ENCODE measurements around the gene MACF1. TPM values are rescaled to one million over a fixed set of nuclear protein-coding genes. Genes with fewer than 3 reads are reported as not detected.

Gene MACF1
- total RNA-seq, 2 donors from 2014 or later, result 214 to 251 TPM

DNA sequence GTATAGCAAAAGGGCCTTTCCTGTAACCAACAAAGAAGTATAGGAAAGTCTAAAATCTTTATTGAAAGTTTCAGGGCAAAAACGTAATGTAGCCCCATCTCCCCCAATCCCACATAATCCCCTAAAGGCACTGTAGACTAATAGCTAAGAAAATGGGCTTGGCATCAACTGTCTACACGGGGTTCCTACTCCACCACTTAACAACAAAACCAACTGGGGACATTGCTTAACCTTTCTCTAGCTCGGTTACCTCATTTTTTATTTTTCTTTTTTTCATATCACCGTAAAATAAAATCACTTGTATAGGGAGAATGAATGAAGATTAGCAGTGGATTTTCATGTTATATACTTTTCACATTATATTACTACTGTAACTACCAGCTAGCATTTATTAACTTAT lies 12.3 kb downstream of the MACF1 start:
- Mint-ChIP-seq H3K4me1 (peaks cover 40% of the 10 kb centered on the region), H3K27me3 (ENCODE audit: insufficient read depth) (no peaks in the 10 kb centered on the region), H3K36me3 (ENCODE audit: low read depth) (peaks cover 2% of the 10 kb centered on the region), H3K9me3 (no peaks in the 10 kb centered on the region), H3K4me3 (no peak overlapping the region), H3K27ac (no peak overlapping the region)
- Histone ChIP-seq H3K4me1 (ENCODE audit: control insufficient read depth, insufficient read depth, low read length) (peaks cover 11% of the 10 kb centered on the region), H3K9ac (ENCODE audit: extremely low read depth, low read length, poor library complexity, severe bottlenecking) (no peak overlapping the region), H3K9me3 (ENCODE audit: control insufficient read depth, low read length) (no peaks in the 10 kb centered on the region), H3K27me3 (ENCODE audit: control insufficient read depth, insufficient read depth, low read length, poor library complexity, severe bottlenecking) (no peaks in the 10 kb centered on the region), H3K4me3 (ENCODE audit: low read length) (no peak overlapping the region), H3K27ac (ENCODE audit: low read depth, low read length) (no peak overlapping the region), H3K36me3 (ENCODE audit: control insufficient read depth, insufficient read depth, low read length) (no peaks in the 10 kb centered on the region)
- TF ChIP-seq, protein P1, sequence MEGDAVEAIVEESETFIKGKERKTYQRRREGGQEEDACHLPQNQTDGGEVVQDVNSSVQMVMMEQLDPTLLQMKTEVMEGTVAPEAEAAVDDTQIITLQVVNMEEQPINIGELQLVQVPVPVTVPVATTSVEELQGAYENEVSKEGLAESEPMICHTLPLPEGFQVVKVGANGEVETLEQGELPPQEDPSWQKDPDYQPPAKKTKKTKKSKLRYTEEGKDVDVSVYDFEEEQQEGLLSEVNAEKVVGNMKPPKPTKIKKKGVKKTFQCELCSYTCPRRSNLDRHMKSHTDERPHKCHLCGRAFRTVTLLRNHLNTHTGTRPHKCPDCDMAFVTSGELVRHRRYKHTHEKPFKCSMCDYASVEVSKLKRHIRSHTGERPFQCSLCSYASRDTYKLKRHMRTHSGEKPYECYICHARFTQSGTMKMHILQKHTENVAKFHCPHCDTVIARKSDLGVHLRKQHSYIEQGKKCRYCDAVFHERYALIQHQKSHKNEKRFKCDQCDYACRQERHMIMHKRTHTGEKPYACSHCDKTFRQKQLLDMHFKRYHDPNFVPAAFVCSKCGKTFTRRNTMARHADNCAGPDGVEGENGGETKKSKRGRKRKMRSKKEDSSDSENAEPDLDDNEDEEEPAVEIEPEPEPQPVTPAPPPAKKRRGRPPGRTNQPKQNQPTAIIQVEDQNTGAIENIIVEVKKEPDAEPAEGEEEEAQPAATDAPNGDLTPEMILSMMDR (conservative IDR thresholded peaks at IDR 0.05), result no peak
- 95% methylated on average over 3 of the region's 4 CpGs; no CpG with 5 or more reads in 1 of the 2 experiments for WGBS, 2 experiments (ENCODE audit: insufficient coverage in 1 of 2, insufficient read length in 1 of 2)
- DNase-seq, result no peak

DNA sequence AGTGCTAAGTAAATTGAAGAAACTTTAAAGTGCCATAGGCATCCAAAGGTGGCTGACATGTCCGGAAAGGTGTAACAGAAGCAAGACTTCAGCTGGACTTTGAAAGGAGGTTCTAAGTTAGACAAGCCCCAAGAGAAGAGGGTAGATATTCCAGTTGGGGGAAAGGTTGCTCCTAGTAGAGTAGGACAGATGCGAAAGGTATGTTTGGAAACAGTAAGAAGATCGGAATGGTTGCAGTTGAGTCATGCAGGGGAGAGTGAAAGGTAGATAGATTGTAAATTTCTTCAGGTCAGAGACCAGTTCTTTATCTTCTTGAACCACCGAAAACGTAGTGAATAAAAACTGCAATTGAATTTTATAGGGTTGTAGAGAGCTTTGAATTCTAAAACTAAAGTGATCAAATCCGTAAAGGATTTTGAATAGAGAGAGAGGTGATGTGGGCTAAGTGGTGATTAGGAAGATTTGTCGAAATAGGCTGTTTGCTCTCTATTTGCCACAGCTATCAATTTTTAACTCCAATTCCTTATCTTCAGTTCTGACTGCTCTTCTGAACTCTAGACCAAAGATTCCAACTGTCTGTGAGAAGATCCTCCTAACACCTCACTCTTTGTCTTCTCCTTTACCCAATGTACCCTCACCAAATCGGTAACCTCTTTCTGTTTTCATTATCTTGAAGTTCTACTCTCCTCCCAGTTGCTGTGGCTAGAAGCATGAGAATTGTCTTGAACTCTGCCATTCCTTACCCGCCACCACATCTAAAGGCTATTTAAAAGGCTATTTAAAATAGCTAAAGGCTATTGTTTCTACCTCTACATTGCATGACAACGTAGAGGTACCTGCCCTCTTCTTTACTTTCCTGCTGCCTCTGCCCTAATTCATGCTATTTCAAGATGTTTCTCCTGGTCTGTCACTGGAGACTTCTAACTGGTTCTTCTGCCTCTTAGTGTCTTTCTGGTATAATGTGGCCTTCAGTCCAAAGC lies 16.7 kb downstream of the MACF1 start:
- Mint-ChIP-seq H3K9me3 (no peaks in the 10 kb centered on the region), H3K4me3 (no peak overlapping the region), H3K27me3 (ENCODE audit: insufficient read depth) (no peaks in the 10 kb centered on the region), H3K4me1 (peaks cover 11% of the 10 kb centered on the region), H3K36me3 (ENCODE audit: low read depth) (peaks cover 2% of the 10 kb centered on the region), H3K27ac (no peak overlapping the region)
- no peak overlapping the region for H3K27ac ChIP-seq (ENCODE audit: low read depth, low read length)
- 82 to 83% methylated on average over 7 to 10 of the region's 10 CpGs for WGBS, 2 experiments (ENCODE audit: insufficient coverage in 1 of 2, insufficient read length in 1 of 2)
- no peak overlapping the region for H3K4me3 ChIP-seq (ENCODE audit: low read length)
- no peaks in the 10 kb centered on the region for H3K4me1 ChIP-seq (ENCODE audit: control insufficient read depth, insufficient read depth, low read length)
- H3K27me3 ChIP-seq (ENCODE audit: control insufficient read depth, insufficient read depth, low read length, poor library complexity, severe bottlenecking), result no peaks in the 10 kb centered on the region
- TF ChIP-seq, protein P1 (conservative IDR thresholded peaks at IDR 0.05), result no peak
- no peak overlapping the region for H3K9ac ChIP-seq (ENCODE audit: extremely low read depth, low read length, poor library complexity, severe bottlenecking)
- H3K36me3 ChIP-seq (ENCODE audit: control insufficient read depth, insufficient read depth, low read length), result no peaks in the 10 kb centered on the region
- DNase-seq, result no peak
- H3K9me3 ChIP-seq (ENCODE audit: control insufficient read depth, low read length), result no peaks in the 10 kb centered on the region

DNA sequence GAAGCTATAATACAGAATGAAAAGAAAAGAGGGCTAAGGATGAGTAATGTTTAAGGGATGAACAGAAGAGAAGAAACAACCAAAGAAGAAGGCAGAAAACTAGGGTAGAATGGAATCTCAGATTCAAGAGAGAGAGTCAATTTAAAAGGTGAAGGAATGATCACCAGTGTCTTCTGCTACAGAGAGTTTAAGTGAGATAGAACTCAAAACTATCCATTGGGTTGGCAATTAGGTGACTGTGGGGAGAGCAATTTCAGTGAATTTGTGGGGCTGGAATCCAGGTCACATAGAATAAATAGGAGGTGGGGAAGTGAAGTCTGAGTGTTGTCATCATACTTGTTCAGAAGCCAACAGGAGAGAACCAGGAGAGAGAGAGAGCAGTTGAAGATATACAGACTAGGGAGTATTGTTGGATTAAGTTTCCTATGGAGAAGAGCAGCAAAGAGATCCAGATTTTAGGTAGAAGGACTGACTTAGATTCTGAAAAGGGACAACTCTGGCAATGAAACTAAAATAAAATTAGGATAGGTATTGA lies 19.9 kb downstream of the MACF1 start:
- TF ChIP-seq, protein P1 (conservative IDR thresholded peaks at IDR 0.05), result no peak
- Mint-ChIP-seq H3K4me1 (peaks cover 12% of the 10 kb centered on the region), H3K4me3 (no peak overlapping the region), H3K36me3 (ENCODE audit: low read depth) (no peaks in the 10 kb centered on the region), H3K9me3 (no peaks in the 10 kb centered on the region), H3K27me3 (ENCODE audit: insufficient read depth) (no peaks in the 10 kb centered on the region), H3K27ac (no peak overlapping the region)
- DNase-seq, result no peak
- Histone ChIP-seq H3K9me3 (ENCODE audit: control insufficient read depth, low read length) (no peaks in the 10 kb centered on the region), H3K27ac (ENCODE audit: low read depth, low read length) (no peak overlapping the region), H3K36me3 (ENCODE audit: control insufficient read depth, insufficient read depth, low read length) (no peaks in the 10 kb centered on the region), H3K9ac (ENCODE audit: extremely low read depth, low read length, poor library complexity, severe bottlenecking) (no peak overlapping the region), H3K27me3 (ENCODE audit: control insufficient read depth, insufficient read depth, low read length, poor library complexity, severe bottlenecking) (no peaks in the 10 kb centered on the region), H3K4me1 (ENCODE audit: control insufficient read depth, insufficient read depth, low read length) (no peaks in the 10 kb centered on the region), H3K4me3 (ENCODE audit: low read length) (no peak overlapping the region)
